ENCODE results near the gene TFCP2L1. TPM values are rescaled to one million over a fixed set of nuclear protein-coding genes. Genes with fewer than 3 reads are reported as not detected.
"Not testable (repeated sequence)": the region's sequence is repeated elsewhere in the genome, so short reads cannot be mapped to it uniquely, and the experiment has no call there.

Gene TFCP2L1
- total and polyA plus RNA-seq, 7 donors = 0.14 to 1.8 (median 0.53) TPM

DNA sequence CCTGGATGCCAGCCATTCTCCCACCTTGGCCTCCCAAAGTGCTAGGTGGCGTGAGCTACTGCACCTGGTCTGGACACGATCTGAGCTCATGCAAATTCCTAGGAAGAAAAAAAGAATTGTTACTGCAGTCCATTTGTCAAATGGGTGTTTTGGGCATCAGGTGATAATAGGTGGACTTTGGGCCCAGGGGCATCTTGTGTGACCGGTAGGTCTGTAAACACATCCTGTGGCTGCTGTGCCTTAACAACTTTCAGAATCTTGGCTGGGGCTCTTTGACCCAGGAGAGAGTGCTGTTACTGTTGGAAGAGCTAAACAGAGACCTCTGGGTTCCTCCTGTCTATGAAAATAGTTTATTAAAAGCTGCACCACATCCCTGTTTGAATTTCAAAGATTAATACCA is 34.9 kb upstream of the TFCP2L1 start:
- TF ChIP-seq, protein P1, sequence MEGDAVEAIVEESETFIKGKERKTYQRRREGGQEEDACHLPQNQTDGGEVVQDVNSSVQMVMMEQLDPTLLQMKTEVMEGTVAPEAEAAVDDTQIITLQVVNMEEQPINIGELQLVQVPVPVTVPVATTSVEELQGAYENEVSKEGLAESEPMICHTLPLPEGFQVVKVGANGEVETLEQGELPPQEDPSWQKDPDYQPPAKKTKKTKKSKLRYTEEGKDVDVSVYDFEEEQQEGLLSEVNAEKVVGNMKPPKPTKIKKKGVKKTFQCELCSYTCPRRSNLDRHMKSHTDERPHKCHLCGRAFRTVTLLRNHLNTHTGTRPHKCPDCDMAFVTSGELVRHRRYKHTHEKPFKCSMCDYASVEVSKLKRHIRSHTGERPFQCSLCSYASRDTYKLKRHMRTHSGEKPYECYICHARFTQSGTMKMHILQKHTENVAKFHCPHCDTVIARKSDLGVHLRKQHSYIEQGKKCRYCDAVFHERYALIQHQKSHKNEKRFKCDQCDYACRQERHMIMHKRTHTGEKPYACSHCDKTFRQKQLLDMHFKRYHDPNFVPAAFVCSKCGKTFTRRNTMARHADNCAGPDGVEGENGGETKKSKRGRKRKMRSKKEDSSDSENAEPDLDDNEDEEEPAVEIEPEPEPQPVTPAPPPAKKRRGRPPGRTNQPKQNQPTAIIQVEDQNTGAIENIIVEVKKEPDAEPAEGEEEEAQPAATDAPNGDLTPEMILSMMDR (IDR thresholded peaks at IDR 0.05) = no peak
- ATAC-seq = no peak
- Histone ChIP-seq H3K27me3 (ENCODE audit: insufficient read depth in 3 of 3, low read length in 2 of 3) (no peaks in the 10 kb centered on the region), H3K9me3 (no peaks in the 10 kb centered on the region), H3K4me1 (no peaks in the 10 kb centered on the region), H3K27ac (no peak overlapping the region), H3K4me3 (no peak overlapping the region), H3K36me3 (ENCODE audit: insufficient read depth in 1 of 2, low read depth in 1 of 2) (no peaks in the 10 kb centered on the region)
- intact Hi-C loops (cut with DNase I) = loop anchor here (5.0 to 10.0 kb wide), 2 partner anchors 193 to 195 kb away; no protein-coding TSS in a partner anchor
- DNase-seq = no peak
- 79 to 88% (median 84%) methylated on average over 3 of the region's 3 CpGs for WGBS, 3 donors

DNA sequence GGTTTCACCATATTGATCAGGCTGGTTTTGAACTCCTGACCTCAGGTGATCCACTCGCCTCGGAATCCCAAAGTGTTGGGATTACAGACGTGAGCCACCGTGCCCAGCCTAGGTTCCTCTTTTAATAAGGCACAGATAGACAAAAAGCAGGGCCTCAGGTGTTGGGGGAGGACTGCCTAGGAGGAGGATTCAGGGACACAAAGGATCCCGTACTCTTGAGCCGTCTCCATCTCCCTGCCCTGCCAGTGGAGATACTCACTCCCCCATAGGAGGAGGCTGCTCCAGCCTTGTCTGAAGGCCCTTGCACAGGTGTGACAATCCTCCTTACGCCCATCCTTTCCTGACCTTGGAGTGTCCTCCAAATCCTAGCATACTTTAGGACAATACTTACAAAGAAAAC is 32.0 kb upstream of the TFCP2L1 start:
- Histone ChIP-seq H3K9me3 (no peaks in the 10 kb centered on the region), H3K36me3 (ENCODE audit: insufficient read depth in 1 of 2, low read depth in 1 of 2) (no peaks in the 10 kb centered on the region), H3K27me3 (ENCODE audit: insufficient read depth in 3 of 3, low read length in 2 of 3) (no peaks in the 10 kb centered on the region), H3K4me1 (no peaks in the 10 kb centered on the region), H3K4me3 (no peak overlapping the region), H3K27ac (no peak overlapping the region)
- WGBS, 3 donors = 78 to 87% (median 87%) methylated on average over 7 of the region's 7 CpGs
- ATAC-seq = no peak
- TF ChIP-seq, protein P1 (IDR thresholded peaks at IDR 0.05) = no peak
- intact Hi-C loops (cut with DNase I) = no loop called here
- DNase-seq = no peak

DNA sequence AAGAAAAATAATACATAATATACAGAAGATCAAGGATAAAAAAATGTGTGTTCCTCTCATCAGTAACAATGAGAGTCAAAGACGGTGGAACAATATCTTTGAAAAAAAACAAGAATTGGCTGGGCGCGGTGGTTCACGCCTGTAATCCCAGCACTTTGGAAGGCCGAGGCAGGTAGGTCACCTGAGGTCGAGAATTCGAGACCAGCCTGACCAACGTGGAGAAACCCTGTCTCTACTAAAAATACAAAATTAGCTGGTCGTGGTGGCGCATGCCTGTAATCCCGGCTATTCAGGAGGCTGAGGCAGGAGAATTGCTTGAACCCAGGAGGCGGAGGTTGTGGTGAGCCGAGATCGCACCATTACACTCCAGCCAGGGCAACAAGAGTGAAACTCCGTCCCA is 28.7 kb upstream of the TFCP2L1 start:
- H3K36me3 ChIP-seq (ENCODE audit: insufficient read depth in 1 of 2, low read depth in 1 of 2); H3K9me3 ChIP-seq; DNase-seq; ATAC-seq; H3K4me1 ChIP-seq; H3K27ac ChIP-seq; H3K27me3 ChIP-seq (ENCODE audit: insufficient read depth in 3 of 3, low read length in 2 of 3); H3K4me3 ChIP-seq; intact Hi-C loops (cut with DNase I): not testable (repeated sequence)
- WGBS, 3 donors = 74 to 77% (median 77%) methylated on average over 15 of the region's 15 CpGs

DNA sequence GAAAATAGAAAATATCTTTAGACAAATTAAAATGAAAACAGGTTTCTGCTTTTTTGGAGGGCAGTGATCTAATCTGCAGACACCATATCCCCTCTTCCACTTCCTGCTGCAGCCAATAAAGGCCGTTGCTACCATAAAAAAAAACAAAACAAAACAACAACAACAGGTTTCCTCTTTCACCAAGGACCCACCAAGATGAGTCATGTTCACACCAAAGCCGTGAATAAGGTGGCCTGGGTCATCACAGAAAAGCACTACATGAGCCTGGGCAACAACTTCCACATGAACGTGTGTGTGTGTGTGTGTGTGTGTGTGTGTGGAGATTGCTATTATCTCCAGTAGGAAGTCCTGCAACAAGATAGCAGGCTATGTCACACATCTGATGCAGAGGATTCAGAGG is 24.8 kb upstream of the TFCP2L1 start:
- intact Hi-C loops (cut with DNase I) = loop anchor here in 1 of 2 donors (5.0 kb wide), 1 partner anchor 198 kb away; no protein-coding TSS in a partner anchor
- DNase-seq = no peak
- H3K36me3 ChIP-seq (ENCODE audit: insufficient read depth in 1 of 2, low read depth in 1 of 2) = no peaks in the 10 kb centered on the region
- no peaks in the 10 kb centered on the region for H3K4me1 ChIP-seq
- WGBS, 3 donors = 4 to 12% (median 5%) methylated on average over 3 of the region's 3 CpGs
- no peak overlapping the region for H3K4me3 ChIP-seq
- no peak overlapping the region for H3K27ac ChIP-seq
- H3K9me3 ChIP-seq = no peaks in the 10 kb centered on the region
- TF ChIP-seq, protein P1 (IDR thresholded peaks at IDR 0.05) = no peak
- H3K27me3 ChIP-seq (ENCODE audit: insufficient read depth in 3 of 3, low read length in 2 of 3) = peaks cover 0 to 6% (median 0%) of the 10 kb centered on the region in 3 donors
- ATAC-seq = no peak

DNA sequence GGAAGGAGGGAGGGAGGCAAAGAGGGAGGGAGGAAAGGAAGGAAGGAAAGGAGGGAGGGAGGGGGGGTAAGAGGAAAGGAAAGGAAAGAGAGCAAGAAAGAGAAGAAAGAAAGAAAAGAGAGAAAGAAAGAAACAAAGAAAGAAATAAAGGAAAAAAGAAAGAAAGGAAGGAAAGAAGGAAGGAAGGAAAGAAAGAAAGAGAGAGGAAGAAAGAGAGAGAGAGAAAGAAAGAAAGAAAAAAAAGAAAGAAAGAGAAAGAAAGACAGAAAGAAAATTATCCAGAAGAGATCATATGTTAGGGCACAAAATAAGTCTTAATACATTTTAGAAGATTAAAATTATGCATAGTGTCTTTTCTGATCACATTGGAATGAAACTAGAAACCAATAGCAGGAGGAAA is 24.3 kb upstream of the TFCP2L1 start:
- TF ChIP-seq, protein P1 (IDR thresholded peaks at IDR 0.05) = no peak
- Histone ChIP-seq H3K27me3 (ENCODE audit: insufficient read depth in 3 of 3, low read length in 2 of 3) (peaks cover 0 to 6% (median 0%) of the 10 kb centered on the region in 3 donors), H3K9me3 (no peaks in the 10 kb centered on the region), H3K4me1 (no peaks in the 10 kb centered on the region), H3K36me3 (ENCODE audit: insufficient read depth in 1 of 2, low read depth in 1 of 2) (no peaks in the 10 kb centered on the region), H3K4me3 (no peak overlapping the region), H3K27ac (no peak overlapping the region)
- no peak for ATAC-seq
- intact Hi-C loops (cut with DNase I) = loop anchor here in 1 of 2 donors (5.0 kb wide), 1 partner anchor 197 kb away; no protein-coding TSS in a partner anchor
- no peak for DNase-seq

Measured in psoas muscle (tissue), 8 donors.